ENCODE results near the gene MRAP2. TPM values are rescaled to one million over a fixed set of nuclear protein-coding genes. Genes with fewer than 3 reads are reported as not detected.

The MRAP2 gene
- total and polyA plus RNA-seq, 2 of the 13 experiments (the other 11 are each of a cell fraction or from before 2014, with no cell fraction given): 0.33 to 3.5 TPM

- BruUV-seq (replicated peaks): no TSS peak
- H3K4me2 ChIP-seq (ENCODE audit: low read depth, low read length): peak overlapping the region; percentile 27
- ChIA-PET CTCF (ENCODE audit: low intra/inter-chr PET ratio, low total read pairs) (no interaction called here), POLR2A (no interaction called here)
- no peaks in the 10 kb centered on the region for H3K27me3 ChIP-seq (ENCODE audit: control insufficient read depth in 1 of 2, insufficient read depth in 2 of 2, low read length in 2 of 2)
- no peak overlapping the region for H3K4me3 ChIP-seq (replicated peaks in 1 of 3; ENCODE audit: insufficient read depth in 1 of 3, low read depth in 2 of 3, low read length in 3 of 3)
- no peak overlapping the region for H3K27ac ChIP-seq (ENCODE audit: extremely low read length, insufficient read depth, low read length)
- TF ChIP-seq PRDM10 (CRISPR knock-in tag; IDR thresholded peaks at IDR 0.05; ENCODE audit: low read depth): 0 out of 2 replicates have a peak, but pooled peaks have one; percentile 26
- no peak for TF ChIP-seq SOX13 (IDR thresholded peaks at IDR 0.05)
- peak in 1 of 2 experiments; percentile 65; a peak in 2 of 4 replicates for TF ChIP-seq SOX13 (CRISPR knock-in tag; conservative IDR thresholded peaks at IDR 0.05 in 1 of 2, IDR thresholded peaks at IDR 0.05 in 1 of 2)
- no peak for TF ChIP-seq ELF1 (CRISPR knock-in tag; IDR thresholded peaks at IDR 0.05)
- TF ChIP-seq ZNF142 (CRISPR knock-in tag; IDR thresholded peaks at IDR 0.05): no peak
- H3K9ac ChIP-seq (ENCODE audit: insufficient read depth, low read depth, low read length): no peak overlapping the region
- no peaks in the 10 kb centered on the region for H3K79me2 ChIP-seq (ENCODE audit: insufficient read depth, low read length)
- DNase-seq (ENCODE audit: low spot score): peak; percentile 42
- intact Hi-C loops (cut with micrococcal nuclease; ENCODE audit: unreplicated experiment): no loop called here
- peaks cover 28% of the 10 kb centered on the region for H3K4me1 ChIP-seq (ENCODE audit: insufficient read depth, low read length)
- 2% methylated on average over 6 of the region's 6 CpGs for WGBS (ENCODE audit: low lambda C conversion rate)
- peak; percentile 51 for ATAC-seq
- H3K36me3 ChIP-seq (replicated peaks in 1 of 2; ENCODE audit: control insufficient read depth in 1 of 2, insufficient read depth in 2 of 2, low read length in 2 of 2): no peaks in the 10 kb centered on the region
- H3K9me3 ChIP-seq (ENCODE audit: low read length): no peaks in the 10 kb centered on the region
- H4K20me1 ChIP-seq (ENCODE audit: insufficient read depth, low read length): no peaks in the 10 kb centered on the region
- in situ Hi-C loops (cut with HindIII; ENCODE audit: extremely low pct_ligation_motif_present, low pct_unique_long_range_greater_than_20kb): no loop called here
- H2AFZ ChIP-seq (ENCODE audit: low read length): no peak overlapping the region
- FAIRE-seq: no peak
Measured at GRCh38 chr6:84086545-84087429, 53.2 kb downstream of the MRAP2 start.
